HG03060 (cell line): ENCODE results near the gene KRT85.
A peak's percentile ranks its signal among the peaks of the same experiment; 100 is the strongest.

ENCODE experiments used
- ATAC-seq: cut with Tn5 transposase; IDR thresholded peaks from one replicate; pipeline ENCODE4 v1.9.1; 2021; ENCODE audit warnings: low read depth, moderate number of reproducible peaks; ENCODE audit not compliant: unreplicated experiment

Gene KRT85

DNA sequence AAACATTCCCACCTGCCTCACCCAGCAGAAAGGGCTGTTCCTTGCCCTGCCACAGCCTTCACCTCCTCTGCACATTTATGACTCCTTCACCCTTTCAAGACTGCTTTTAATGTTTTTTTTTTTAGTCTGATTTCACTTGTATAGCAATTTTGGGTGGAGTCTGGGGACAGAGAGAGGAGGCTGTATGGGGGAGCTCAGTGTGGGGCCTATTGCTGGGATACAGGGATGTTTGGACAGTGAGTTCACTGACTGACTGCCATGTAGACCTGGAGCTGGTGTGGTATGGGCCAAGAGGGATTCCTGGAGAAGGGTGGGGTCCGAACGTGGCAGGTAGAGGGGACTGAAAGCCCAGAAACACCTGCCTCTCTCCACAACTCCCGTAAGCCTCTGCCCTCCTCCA is 1.9 kb upstream of the KRT85 start:
- no peak for ATAC-seq

DNA sequence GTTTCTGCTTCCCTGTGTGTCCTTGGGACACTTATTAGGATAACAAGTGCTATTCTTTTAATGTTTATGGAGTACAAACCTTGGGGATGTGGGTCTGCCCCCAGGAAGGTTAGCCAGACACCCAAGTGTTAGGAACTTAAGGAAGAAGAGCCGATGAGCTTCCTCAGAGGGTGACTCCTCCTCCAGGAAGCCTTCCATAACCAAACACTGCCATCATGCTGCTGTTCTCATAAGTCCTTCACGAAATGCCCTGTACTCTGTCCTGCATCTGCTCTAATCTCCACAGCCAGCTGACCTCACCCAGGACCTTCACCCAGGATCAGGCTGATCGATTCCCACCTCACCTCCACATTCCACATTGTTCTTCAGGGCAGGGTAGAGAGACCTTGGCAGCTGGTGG is 1.2 kb upstream of the KRT85 start:
- no peak for ATAC-seq

DNA sequence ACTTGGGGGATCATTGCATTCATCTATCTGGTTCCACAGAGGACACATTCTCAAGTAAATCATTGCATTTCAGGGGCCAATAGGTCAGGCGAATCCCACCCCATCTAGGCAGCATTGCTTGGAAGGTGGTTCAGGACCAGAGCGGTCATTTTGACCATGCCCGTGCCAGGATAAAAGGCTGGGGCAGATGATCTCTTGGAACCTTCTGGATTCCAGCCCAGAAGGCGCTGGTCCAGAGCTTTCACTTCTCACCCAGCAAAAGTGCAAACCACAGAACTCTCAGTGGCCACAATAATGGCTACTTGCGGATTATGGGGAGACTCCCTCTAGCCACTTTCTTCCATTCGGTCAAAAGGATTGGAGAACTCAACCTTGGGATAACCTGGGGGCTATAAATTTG is 595 bp upstream of the KRT85 start:
- no peak for ATAC-seq

DNA sequence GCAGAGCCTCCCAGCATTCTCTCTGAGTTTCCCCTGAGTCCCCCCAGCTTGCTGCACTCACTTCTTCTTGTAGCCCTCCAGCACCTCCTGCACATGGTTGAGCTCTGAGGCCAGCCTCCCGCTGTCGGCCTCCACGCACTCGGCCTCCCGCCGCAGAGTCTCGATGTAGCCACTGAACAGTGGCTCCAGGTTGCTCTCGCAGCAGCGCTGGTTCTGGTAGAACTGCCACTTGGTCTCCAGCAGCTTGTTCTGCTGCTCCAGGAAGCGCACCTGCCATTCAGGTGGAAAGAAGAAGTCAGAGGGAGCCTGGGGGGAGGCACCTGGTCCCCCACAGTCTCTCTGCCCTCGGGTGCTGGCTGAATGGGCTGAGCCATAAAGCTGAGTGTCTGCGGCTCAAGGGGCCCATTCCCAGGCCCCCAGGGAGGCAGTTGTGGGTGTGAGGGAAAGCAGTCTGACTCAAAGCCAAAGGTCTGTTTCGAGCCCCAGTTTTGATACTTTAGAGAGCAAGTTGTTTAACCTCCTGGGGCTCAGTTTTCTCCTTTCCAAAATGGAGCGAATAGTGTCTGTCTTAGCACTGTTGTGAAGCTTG is 2.3 kb downstream of the KRT85 start:
- no peak for ATAC-seq

DNA sequence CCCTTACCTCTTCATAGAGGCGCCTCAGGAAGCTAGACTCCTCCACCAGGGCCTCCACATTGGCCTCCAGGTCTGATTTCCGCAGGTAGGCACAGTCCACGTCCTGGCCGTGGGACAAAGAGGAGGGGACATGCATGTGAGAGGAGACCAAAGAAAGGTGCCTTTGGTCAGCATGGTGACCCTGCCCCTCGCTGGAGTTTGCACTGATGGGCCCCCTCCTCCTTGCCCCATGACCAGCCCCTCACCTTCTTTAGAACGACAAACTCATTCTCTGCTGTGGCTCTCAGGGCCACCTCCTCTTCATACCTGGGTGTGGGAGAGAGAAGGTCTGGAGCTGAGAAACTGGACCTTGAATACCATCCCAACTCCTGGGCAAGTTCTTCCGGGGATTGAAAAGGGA is 3.2 kb downstream of the KRT85 start:
- ATAC-seq = no peak

DNA sequence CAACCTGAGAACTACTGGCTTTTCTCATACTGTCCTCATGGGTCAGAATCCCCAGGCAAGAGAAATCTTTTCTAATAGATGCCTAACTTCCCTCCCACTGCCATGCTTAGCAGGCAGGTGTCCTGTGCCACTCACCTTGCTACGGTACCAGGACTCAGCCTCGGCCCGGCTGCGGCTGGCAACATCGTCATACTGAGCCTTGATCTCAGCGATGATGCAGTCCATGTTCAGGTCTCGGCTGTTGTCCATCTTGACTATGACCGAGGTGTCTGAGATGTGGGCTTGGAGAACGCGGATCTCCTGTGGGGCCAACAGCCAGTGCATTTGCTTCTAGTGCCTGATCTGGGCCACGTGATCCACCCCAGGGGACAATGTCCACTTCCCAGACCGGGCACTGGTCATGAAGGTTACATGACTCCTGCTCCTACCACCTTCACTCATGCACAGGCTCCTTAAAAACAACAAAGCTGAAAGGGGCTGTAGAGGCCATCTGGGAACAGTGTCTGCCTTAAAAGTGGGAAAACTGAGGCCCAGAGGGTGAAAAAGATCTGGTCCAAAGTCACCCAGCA is 4.1 kb downstream of the KRT85 start:
- no peak for ATAC-seq

DNA sequence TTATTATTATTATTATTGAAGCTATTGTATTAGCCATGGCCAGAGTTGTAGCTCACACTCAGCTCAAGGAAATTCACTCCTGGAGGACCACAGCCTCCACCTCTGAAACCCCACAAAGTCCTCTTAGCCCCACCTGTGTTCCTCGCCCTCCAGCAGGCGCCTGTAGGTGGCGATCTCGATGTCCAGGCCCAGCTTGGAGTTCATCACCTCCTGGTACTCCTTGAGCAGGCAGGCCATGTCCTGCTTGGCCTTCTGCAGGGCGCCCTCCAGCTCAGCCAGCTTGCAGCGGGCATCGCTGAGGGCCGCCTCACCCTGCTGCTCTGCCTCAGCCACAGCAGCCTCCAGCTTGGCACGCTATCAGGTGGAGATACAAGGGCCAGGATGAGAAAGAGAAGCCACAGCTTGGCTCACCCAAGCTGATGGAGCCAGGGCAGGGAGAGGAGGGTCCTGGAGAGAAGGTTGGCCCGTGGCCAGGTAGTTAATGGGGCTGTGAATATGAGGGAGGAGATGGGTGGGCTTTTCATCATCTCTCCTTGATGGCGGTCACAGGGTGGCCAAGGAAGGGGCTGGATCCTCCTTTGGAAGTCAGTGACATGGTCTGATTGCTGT is 5.1 kb downstream of the KRT85 start:
- no peak for ATAC-seq

DNA sequence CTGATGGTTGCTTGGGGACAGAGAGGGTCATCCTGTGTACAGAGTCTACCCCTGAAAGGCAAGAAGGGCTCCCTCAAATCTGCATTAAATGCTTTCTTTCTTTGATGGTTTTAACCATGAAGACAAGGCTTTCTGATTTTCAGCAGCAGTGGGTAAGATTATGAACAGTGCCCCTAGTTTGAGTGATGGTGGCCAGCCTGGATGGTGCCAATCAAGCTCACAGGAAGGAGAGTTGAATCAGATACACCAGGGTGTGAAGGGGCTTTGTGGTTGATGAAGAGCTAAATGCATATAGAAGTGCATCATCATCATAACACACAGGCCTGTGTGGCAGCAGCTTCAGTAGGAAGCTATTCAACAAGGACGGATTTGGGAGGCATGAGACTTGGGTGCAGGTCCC is 5.7 kb downstream of the KRT85 start:
- ATAC-seq = no peak

DNA sequence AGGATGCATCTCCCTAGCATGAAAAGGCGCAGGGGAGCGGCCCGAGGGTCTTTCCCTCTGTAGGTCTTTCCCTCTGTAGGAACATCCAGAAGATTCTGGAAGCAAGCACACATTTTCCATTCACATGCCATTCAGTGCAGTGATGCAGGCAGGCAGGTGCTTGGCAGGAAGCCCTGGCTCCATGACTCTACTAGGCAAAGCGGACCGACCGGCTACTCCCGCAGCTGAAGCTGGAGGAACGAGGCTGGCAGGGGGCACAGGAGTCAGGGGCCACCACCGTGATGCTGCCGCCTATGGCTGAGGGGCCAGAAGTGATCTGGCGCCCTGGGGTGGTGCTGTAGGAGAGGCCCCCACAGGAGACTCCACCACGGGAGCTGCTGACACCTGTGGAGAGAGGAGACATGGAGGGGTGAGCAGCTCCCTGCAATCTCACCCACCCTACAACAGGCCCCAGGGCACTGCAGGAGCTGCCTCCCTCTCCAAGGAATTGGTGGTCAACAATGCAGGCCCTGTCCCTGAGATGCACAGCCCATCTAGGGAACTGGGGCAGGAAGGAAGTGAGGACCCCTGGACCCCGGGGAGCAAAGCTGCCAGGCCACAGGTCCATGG is 6.5 kb downstream of the KRT85 start:
- ATAC-seq = no peak

DNA sequence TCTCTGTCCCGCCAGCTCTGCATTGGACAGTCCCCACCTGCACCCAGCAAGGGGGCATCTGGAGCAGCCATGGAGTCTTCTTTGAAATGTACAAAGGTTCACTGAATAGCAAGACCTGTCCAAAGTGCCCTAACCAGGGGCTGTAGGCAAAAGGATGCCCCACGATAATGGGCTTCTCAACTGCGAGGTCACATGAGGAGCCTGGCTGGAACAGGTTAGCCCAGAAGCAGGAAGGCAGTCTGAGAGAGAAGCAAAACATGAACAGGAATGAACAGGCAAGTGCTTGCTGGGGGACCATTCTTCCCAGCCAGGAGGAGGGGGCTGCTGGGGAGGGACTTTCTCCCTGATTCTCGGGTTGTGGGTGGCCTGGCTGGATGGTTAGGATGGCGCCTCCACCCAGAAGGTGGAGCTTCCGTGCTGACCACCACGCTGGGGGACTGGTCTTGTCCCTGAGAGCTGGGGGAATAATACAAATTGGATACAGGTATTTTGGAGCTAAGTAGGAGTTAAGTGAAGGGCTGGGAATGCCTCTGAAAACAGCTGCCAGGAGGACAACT is 7.1 kb downstream of the KRT85 start:
- no peak for ATAC-seq

DNA sequence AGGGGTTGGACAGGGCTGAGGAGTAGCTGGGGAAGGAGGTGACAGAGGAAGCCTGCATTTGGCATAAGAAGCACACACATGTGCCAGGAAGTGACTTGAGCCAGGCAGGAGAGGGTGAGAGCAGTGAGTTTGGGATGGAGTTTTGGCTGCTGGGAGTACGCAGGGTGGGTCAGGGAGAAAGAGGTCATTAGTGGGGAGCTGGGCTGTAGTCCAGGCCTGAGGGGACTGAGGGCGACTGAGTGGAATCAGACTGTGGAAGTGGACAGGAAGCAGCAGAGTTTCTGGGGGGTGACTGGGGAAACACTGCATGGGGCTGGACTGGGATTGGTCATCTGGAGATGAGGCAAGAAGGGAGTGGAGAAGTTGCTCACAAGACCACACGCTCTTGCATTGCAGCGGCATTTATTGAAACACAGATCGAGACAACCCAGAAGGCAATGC is 7.6 kb downstream of the KRT85 start:
- no peak for ATAC-seq

DNA sequence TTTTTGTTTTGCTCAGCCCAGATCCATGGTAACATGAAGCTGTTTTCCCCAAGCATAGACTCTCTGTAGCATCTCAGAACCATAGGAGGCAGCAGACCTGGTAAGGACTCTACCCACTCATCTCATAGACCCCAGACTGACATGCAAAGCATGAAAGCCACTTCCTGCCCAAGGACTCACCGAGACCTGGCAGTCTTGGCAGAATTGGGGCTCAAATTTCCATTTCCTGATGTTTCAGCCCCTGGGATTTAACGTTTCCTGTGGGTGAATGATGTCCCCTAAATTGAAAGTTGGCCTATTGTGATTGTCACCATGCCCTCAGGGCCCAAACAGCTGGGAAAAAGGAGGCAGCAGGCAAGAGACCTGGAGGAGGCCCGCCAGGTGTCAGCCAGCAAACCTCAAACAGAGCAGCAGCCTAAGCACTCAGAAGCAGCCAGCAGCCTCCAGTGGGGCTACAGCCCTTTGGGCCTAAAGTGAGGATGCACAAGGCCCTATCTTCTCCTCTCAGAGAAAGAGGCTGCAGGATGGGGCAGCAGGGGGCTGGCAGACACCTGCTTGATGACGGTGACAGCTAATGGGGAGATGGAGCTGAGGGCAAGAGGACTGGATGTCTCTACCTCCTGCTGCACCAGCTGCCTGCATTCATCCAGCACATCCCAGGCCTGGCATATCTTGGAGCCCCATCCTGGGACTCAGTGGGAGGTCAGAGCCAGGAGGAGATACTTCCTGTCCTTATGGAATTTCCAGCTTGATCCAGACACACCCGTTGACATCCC is 8.5 kb downstream of the KRT85 start:
- peak; percentile 54 for ATAC-seq

DNA sequence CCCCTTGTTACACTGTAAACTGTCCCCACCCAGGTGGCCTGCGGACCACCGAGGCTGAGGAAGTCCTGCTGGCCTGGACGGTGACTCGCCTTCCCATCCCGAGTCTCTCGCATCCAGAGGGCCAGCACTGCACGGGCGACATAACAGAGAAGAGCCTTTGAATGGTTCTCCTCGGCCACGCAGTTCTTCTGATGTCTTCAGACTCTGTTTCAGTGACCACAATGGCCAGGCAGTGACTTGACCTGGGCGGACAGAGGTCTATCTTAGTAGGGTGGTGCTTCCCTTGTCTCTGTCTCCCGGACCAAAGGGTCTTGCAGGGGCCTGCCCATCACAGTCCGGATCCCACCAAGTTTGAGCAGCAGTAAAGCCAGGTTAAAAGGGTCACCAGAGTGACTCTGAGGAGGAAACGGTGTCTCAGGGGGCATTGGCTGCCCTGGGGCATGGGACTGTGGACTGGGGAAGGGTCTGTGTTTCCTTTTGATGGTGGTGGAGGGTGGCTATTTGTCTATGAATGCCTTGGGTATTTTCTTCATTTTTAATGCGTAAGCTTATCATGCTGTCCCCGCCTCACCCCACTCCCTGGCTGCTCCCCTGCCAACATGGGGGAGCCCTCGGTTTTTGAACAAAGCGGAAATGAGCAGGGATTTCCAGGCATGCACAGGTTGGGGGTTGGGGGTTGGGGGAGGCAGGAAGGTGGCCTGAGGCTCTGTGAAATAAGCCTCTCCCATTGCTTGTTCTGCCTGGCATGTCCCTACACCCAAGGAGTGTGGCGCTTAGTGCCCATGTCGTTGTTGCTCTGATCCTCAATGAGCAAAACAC is 10.3 kb downstream of the KRT85 start:
- ATAC-seq = no peak

DNA sequence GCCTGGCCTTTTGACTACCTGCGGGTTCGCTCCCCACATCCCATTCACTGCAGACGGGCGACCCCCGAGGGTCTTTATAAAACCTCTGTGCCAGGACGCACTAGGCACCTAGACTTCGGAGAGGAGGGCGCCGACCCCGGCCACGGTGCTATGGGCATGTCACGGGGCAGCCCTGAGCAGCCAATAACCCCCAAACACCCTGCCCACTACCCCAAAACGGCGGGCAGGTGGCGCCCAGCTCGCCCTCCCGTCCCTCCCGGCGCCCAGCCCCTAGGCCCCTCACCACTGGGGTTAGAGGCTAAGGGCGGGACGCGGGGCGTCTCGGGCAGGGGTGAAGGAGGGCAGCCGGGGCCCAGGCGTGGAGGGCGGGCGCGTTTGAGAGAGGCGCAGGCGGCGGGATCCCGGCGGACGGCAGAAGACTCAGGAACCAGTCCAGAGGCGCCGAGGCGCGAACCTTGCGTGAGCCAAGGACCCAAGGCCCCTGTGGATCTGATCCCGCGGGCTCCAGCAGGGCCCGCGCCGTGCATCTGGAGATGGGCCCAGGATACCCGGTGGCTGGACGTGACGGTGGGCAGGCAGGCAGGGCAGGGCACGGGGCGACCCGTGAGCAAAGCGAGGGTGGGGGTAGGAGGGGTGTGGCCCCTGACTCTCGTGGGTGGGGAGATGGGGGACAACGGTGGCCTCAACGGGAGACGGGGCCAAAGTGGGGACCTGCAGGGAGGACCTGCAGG is 11.1 kb downstream of the KRT85 start:
- no peak for ATAC-seq

DNA sequence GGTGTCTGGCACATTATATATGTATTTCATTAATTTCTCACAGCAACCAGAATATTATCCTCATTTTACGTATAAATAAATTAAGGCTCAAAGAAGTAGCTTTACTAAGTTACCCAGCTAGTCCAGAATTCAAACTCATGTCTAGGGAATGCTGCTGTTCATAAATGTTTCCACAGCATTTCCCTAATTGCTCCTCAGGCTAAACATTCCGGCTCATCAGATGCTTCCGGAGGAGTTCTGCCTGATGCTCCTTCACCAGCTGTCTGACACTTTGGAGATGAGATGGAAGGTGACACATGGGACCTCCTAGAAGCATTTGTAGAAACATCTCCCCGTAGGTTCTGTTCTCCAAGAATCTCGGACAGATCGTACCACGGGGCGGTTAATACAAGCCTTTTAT is 12.1 kb downstream of the KRT85 start:
- ATAC-seq = no peak

DNA sequence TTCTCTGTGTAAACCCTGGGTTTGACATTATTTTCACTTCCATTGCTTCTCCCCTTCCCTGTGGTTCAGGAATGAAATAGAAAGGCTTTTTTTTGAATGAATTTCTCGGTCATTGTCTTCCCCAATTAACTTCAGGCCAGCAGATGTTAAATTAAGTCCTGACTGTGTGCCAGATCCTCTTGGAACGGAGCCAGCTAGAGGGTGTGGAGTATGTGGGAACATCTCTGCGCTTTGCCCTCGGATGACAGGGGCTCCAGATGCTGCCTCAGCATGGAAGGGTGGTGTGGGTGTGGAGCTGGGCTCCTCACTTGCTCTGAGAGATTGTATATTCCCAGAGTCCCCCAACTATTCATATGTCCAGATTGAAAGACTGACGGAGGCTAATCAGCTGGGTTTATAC is 13.1 kb downstream of the KRT85 start:
- ATAC-seq = no peak

DNA sequence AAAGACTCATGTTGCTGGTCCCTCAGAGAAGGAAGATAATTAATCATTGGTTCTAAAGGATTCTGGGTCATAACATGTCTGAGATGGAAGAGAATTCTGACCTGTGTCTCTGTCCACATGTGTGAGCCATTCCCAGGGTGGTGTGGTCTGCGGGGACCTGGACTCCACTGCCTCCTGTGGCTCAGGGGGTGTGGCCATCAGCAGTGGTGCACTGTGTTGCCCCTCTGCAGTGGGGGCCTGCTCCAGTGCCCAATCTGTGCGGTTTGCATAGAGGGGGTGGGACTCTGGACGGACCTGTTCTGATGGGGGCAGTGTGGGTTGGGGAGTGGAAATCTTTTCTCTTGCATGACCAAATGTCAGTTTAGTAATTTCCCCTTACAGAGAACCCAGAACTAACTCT is 13.5 kb downstream of the KRT85 start:
- no peak for ATAC-seq

DNA sequence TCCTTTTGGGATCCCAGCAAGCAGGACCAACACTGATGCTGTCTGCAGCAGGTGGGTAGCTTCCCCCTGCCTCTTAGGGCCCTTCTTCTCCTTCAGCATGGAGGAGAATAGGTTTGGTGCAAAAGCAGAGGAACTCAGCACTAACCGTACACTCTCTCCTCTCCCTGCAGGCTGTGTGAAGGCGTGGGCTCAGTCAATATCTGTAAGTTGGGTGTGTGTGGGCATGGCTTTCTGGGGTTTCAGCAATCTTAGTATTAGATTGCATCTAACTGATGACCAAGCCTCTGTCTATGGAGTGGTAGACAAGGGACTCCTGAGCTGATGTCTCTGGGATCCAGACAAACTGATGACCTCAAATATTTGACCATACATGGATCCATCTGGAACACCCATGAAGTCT is 14.3 kb downstream of the KRT85 start:
- ATAC-seq = no peak

DNA sequence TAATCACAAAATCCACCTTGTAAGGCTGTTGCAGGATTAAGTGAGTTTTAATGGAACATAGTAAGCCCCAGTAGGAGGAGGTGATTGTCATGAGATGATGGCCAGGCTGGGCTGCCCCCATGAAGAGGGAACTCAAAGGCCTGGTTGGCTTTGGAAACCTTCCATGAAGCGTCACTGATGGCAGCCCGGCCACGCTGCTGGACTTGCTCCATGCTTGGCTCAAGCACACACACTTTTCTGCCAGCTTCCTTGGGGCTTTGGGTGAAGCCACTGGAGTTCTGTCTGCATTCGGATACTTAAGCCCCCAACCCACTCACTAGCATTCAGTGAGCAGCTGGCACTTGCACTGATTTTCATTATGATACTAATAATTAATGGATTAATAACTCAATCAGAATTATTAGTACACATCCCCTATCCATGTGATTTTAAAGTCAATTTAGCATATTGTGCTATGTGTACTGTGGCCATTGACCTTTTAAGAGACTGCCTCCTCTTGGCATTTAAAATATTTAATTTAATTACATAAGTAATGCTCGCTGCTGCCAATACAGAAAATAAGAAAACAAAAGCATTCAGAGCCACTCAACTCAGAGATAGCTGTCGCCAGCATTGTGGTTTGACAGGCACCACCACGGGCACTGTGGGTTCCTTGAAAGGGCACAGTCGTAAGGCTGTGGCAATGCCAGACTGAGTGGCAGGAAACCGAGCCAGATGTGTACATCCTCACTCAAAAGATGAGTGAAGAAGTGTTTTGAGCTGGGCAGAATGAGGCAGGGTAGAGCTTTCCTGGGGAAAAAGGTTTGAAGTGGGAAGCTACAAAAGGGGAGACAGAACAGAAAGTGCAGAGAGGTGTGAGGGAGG is 15.9 kb downstream of the KRT85 start:
- ATAC-seq = no peak
